HepG2 (cell line): ENCODE measurements around the gene CCN2. TPM values are rescaled to one million over a fixed set of nuclear protein-coding genes. Genes with fewer than 3 reads are reported as not detected.

Experiments
- ATAC-seq: fragments of 200-7000 bp; cut with Tn5 transposase; 3 replicates; pipeline ENCODE4 v1.9.1; 2020; ENCODE audit warnings: mild to moderate bottlenecking, moderate library complexity
- BruUV-seq: library from RNA; stranded (reverse); fragments of 400-500 nt; replicated peaks from 2 replicates; lab custom pipeline; 2021; lab: Mats Ljungman, UMichigan
- CTCF ChIA-PET: fragments of 300-600 bp; formaldehyde crosslinking; extraction: SDS; loops from one replicate; lab custom pipeline; 2021; ENCODE audit warnings: low total read pairs, inconsistent platforms, low intra/inter-chr PET ratio; lab: Yijun Ruan, JAX
- POLR2A ChIA-PET: fragments of 350-600 bp; sonication (Branson Sonifier 250); formaldehyde crosslinking; loops from one replicate; lab custom pipeline; 2020; ENCODE audit warnings: antibody characterized with exemption, inconsistent platforms; lab: Yijun Ruan, JAX
- DNase-seq: peaks from one replicate; pipeline ENCODE4 v3.0.0-alpha.2; 2015; ENCODE audit warnings: low spot score
- FAIRE-seq: peaks from 3 replicates; lab custom pipeline; 2011; peaks lifted over from hg19 to GRCh38; lab: Jason Lieb, UNC
- H2AFZ ChIP-seq: one replicate; pipeline ENCODE4 v1.6.1; 2011; ENCODE audit warnings: low read length, inconsistent platforms
- H3K27ac ChIP-seq: fragments of 300-600 bp; 3 replicates; pipeline ENCODE4 v1.8.0; 2011; ENCODE audit warnings: mixed run types, mild to moderate bottlenecking, mixed read lengths, low read length, inconsistent platforms; ENCODE audit not compliant: insufficient read depth; ENCODE audit errors: extremely low read length
- H3K27me3 ChIP-seq, 2 experiments: fragments of 200-600 bp in 1 of 2; 2 replicates in 1 of 2; 3 replicates in 1 of 2; pipeline versions ENCODE4 v1.6.0 to v1.8.0; 2011; ENCODE audit warnings: low read length in 2 of 2, mild to moderate bottlenecking in 2 of 2, moderate library complexity in 2 of 2, inconsistent platforms in 1 of 2; ENCODE audit not compliant: insufficient read depth in 2 of 2, control insufficient read depth in 1 of 2
- H3K36me3 ChIP-seq, 2 experiments: fragments of 200-600 bp in 1 of 2; replicated peaks in 1 of 2; 2 replicates in 1 of 2; 3 replicates in 1 of 2; pipeline versions ENCODE4 v1.5.1 to v1.8.0; 2011; ENCODE audit warnings: low read length in 2 of 2, inconsistent platforms in 1 of 2; ENCODE audit not compliant: insufficient read depth in 2 of 2, control insufficient read depth in 1 of 2
- H3K4me1 ChIP-seq: 2 replicates; pipeline ENCODE4 v1.5.1; 2012; ENCODE audit warnings: low read length, inconsistent platforms; ENCODE audit not compliant: insufficient read depth
- H3K4me2 ChIP-seq: 2 replicates; pipeline ENCODE4 v1.6.0; 2011; ENCODE audit warnings: low read depth, low read length, inconsistent platforms
- H3K4me3 ChIP-seq, 3 experiments: fragments of 200-600 bp in 1 of 3; sonication (generic), shearing (Covaris generic) in 1 of 3; replicated peaks in 1 of 3; 2 replicates each; pipeline ENCODE4 v1.5.1; 2011 to 2016; ENCODE audit warnings: low read length in 3 of 3, inconsistent platforms in 2 of 3, low read depth in 2 of 3, mild to moderate bottlenecking in 2 of 3, control low read depth in 1 of 3, mixed read lengths in 1 of 3; ENCODE audit not compliant: insufficient read depth in 1 of 3
- H3K79me2 ChIP-seq: one replicate; pipeline ENCODE4 v1.6.1; 2011; ENCODE audit warnings: low read length, inconsistent platforms; ENCODE audit not compliant: insufficient read depth
- H3K9ac ChIP-seq: 2 replicates; pipeline ENCODE4 v1.6.0; 2011; ENCODE audit warnings: mild to moderate bottlenecking, low read depth, low read length, inconsistent platforms; ENCODE audit not compliant: insufficient read depth
- H3K9me3 ChIP-seq: 2 replicates; pipeline ENCODE4 v1.5.1; 2012; ENCODE audit warnings: mild to moderate bottlenecking, low read length
- H4K20me1 ChIP-seq: 2 replicates; pipeline ENCODE4 v1.6.0; 2011; ENCODE audit warnings: inconsistent platforms, mild to moderate bottlenecking, low read length, moderate library complexity; ENCODE audit not compliant: insufficient read depth
- DMAP1 ChIP-seq: IDR thresholded peaks from 2 replicates; pipeline ENCODE4 v1.6.1; 2016
- GATA4 ChIP-seq: sonication (generic); IDR thresholded peaks from 2 replicates; pipeline ENCODE4 v1.6.1; 2016; ENCODE audit warnings: antibody characterized with exemption, low read depth, borderline replicate concordance
- GATAD2A ChIP-seq: IDR thresholded peaks from 2 replicates; pipeline ENCODE4 v1.6.1; 2016
- KLF12 ChIP-seq: sonication (generic); formaldehyde crosslinking; IDR thresholded peaks from 2 replicates; pipeline ENCODE4 v1.4.0; 2020; ENCODE audit warnings: missing genetic modification reagents, borderline replicate concordance
- MIER3 ChIP-seq: IDR thresholded peaks from 2 replicates; pipeline ENCODE4 v1.6.1; 2016; ENCODE audit warnings: missing compliant biosample characterization, borderline replicate concordance
- RNF219 ChIP-seq: sonication (generic); formaldehyde crosslinking; IDR thresholded peaks from 2 replicates; pipeline ENCODE4 v1.5.0; 2020; ENCODE audit warnings: mild to moderate bottlenecking, missing genetic modification reagents
- SMC3 ChIP-seq: IDR thresholded peaks from 2 replicates; pipeline ENCODE4 v1.6.1; 2011; ENCODE audit warnings: low read length, improper control_type of control experiment
- SNAPC5 ChIP-seq: sonication (generic); formaldehyde crosslinking; IDR thresholded peaks from 2 replicates; pipeline ENCODE4 v1.8.1; 2023; ENCODE audit warnings: mild to moderate bottlenecking, missing genetic modification reagents, borderline replicate concordance
- STAG1 ChIP-seq: sonication (generic); formaldehyde crosslinking; IDR thresholded peaks from 2 replicates; pipeline ENCODE4 v1.4.0; 2020; ENCODE audit warnings: missing genetic modification reagents
- XBP1 ChIP-seq: sonication (generic); formaldehyde crosslinking; IDR thresholded peaks from 2 replicates; pipeline ENCODE4 v1.5.0; 2020; ENCODE audit warnings: missing genetic modification reagents
- ZNF143 ChIP-seq: sonication (generic); formaldehyde crosslinking; IDR thresholded peaks from 2 replicates; pipeline ENCODE4 v1.4.0; 2020; ENCODE audit warnings: missing genetic modification reagents
- ZNF615 ChIP-seq: sonication (generic); formaldehyde crosslinking; IDR thresholded peaks from 2 replicates; pipeline ENCODE4 v1.5.0; 2020; ENCODE audit warnings: mild to moderate bottlenecking, missing genetic modification reagents, borderline replicate concordance
- ZNF644 ChIP-seq: IDR thresholded peaks from 2 replicates; pipeline ENCODE4 v1.6.1; 2016; ENCODE audit warnings: low read depth
- ZNF841 ChIP-seq: sonication (generic); formaldehyde crosslinking; IDR thresholded peaks from 2 replicates; pipeline ENCODE4 v1.8.1; 2023; ENCODE audit warnings: missing genetic modification reagents, borderline replicate concordance
- WGBS: methylation state at CpG from one replicate; pipeline ENCODE4 v1.1.6; 2017; ENCODE audit warnings: low lambda C conversion rate; 5-methylcytosine and 5-hydroxymethylcytosine counted together
- in situ Hi-C: cut with HindIII; loops from 2 replicates; pipeline ENCODE4 v1.10.0; 2017; ENCODE audit warnings: low pct_unique_long_range_greater_than_20kb; ENCODE audit not compliant: extremely low pct_ligation_motif_present
- intact Hi-C: fragments of 100-400 bp; cut with micrococcal nuclease; formaldehyde crosslinking; loops from one replicate; pipeline ENCODE4 v1.10.0; 2022; ENCODE audit not compliant: unreplicated experiment
- polyA plus RNA-seq, 8 experiments: library from polyadenylated mRNA; depleted of rRNA in 3 of 8; stranded (reverse) in 7 of 8; unstranded in 1 of 8; fragments of >200 nt; fragmentation: Illumina TruSeq in 4 of 8; extraction: Trizol in 4 of 8; gene quantifications; 2 replicates each; pipeline versions ENCODE4 v1.2.1 to v1.2.3, GENCODE V29; 2011 to 2016; ENCODE audit warnings: low read depth in 4 of 8, missing spikeins in 1 of 8, mixed read lengths in 1 of 8; ENCODE audit not compliant: insufficient read depth in 1 of 8
- total RNA-seq, 5 experiments: library from RNA; depleted of rRNA; stranded (reverse); fragments of >200 nt; fragmentation: Illumina TruSeq; extraction: Trizol; gene quantifications; 2 replicates each; pipeline ENCODE4 v1.2.3, GENCODE V29; 2016; ENCODE audit warnings: low read depth in 1 of 5
- TF ChIP-seq, protein P1 (sequence below): sonication (generic); formaldehyde crosslinking; IDR thresholded peaks from 2 replicates; pipeline ENCODE4 v1.5.0; 2020; ENCODE audit warnings: mild to moderate bottlenecking, missing genetic modification reagents, moderate library complexity

CCN2 gene
- total and polyA plus RNA-seq, 2 of the 13 experiments (the other 11 are each of a cell fraction or from before 2014, with no cell fraction given) = 34.7 to 316 TPM

GRCh38 chr6:131929976-131930375, 21.2 kb downstream of the CCN2 start:
- DNase-seq (no peak), ATAC-seq (no peak), FAIRE-seq (no peak)
- Histone ChIP-seq H3K27me3 (no peaks in the 10 kb centered on the region), H3K4me3 (no peak overlapping the region), H3K27ac (no peak overlapping the region), H3K4me1 (peaks cover 30% of the 10 kb centered on the region), H4K20me1 (no peaks in the 10 kb centered on the region), H3K9ac (no peak overlapping the region), H3K36me3 (no peaks in the 10 kb centered on the region), H3K9me3 (no peaks in the 10 kb centered on the region), H3K79me2 (no peaks in the 10 kb centered on the region), H2AFZ (no peak overlapping the region), H3K4me2 (no peak overlapping the region)
- in situ Hi-C loops = loop anchor here (5.0 to 10.0 kb wide), 3 partner anchors 232 to 555 kb away; no protein-coding TSS in a partner anchor
- no TSS peak for BruUV-seq
- WGBS = 76% methylated on average over 1 of the region's 1 CpG
- ChIA-PET POLR2A (interaction anchor here (2.5 to 4.6 kb wide), 2 partner anchors 17 to 21 kb away, joined by 9 to 35 read pairs; partner anchors contain the start of gene CCN2), CTCF (no interaction called here)
- no peak for TF ChIP-seq KLF12
- TF ChIP-seq XBP1 (CRISPR knock-in tag) = no peak
- no peak for TF ChIP-seq DMAP1 (CRISPR knock-in tag)
- no peak for TF ChIP-seq ZNF841 (CRISPR knock-in tag)
- TF ChIP-seq ZNF615 (CRISPR knock-in tag) = no peak
- TF ChIP-seq RNF219 (CRISPR knock-in tag) = no peak
- intact Hi-C loops = loop anchor here (10.0 kb wide), 2 partner anchors 555 to 585 kb away; partner anchors contain the start of gene STX7

- in situ Hi-C loops = loop anchor here (5.0 to 10.0 kb wide), 3 partner anchors 233 to 556 kb away; no protein-coding TSS in a partner anchor
- Histone ChIP-seq H3K9me3 (no peaks in the 10 kb centered on the region), H3K9ac (no peak overlapping the region), H2AFZ (no peak overlapping the region), H3K4me2 (no peak overlapping the region), H3K4me3 (no peak overlapping the region), H3K36me3 (no peaks in the 10 kb centered on the region), H3K79me2 (no peaks in the 10 kb centered on the region), H3K27ac (no peak overlapping the region), H3K4me1 (peaks cover 29% of the 10 kb centered on the region), H3K27me3 (no peaks in the 10 kb centered on the region), H4K20me1 (no peaks in the 10 kb centered on the region)
- ATAC-seq (peak; percentile 65), FAIRE-seq (no peak), DNase-seq (no peak)
- no TSS peak for BruUV-seq
- no peak for TF ChIP-seq ZNF143 (CRISPR knock-in tag)
- TF ChIP-seq MIER3 = peak; percentile 36; the same call in 1 of the 2 replicates
- no peak for TF ChIP-seq SNAPC5 (CRISPR knock-in tag)
- TF ChIP-seq ZNF644 (CRISPR knock-in tag) = peak; percentile 63; the same call in 1 of the 2 replicates
- no peak for TF ChIP-seq GATA4
- peak; percentile 28; the same call in 1 of the 2 replicates for TF ChIP-seq STAG1
- peak; percentile 29; the same call in 1 of the 2 replicates for TF ChIP-seq SMC3
- TF ChIP-seq GATAD2A (CRISPR knock-in tag) = peak; percentile 40
- TF ChIP-seq, protein P1, sequence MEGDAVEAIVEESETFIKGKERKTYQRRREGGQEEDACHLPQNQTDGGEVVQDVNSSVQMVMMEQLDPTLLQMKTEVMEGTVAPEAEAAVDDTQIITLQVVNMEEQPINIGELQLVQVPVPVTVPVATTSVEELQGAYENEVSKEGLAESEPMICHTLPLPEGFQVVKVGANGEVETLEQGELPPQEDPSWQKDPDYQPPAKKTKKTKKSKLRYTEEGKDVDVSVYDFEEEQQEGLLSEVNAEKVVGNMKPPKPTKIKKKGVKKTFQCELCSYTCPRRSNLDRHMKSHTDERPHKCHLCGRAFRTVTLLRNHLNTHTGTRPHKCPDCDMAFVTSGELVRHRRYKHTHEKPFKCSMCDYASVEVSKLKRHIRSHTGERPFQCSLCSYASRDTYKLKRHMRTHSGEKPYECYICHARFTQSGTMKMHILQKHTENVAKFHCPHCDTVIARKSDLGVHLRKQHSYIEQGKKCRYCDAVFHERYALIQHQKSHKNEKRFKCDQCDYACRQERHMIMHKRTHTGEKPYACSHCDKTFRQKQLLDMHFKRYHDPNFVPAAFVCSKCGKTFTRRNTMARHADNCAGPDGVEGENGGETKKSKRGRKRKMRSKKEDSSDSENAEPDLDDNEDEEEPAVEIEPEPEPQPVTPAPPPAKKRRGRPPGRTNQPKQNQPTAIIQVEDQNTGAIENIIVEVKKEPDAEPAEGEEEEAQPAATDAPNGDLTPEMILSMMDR (CRISPR knock-in tag) = peak; percentile 50
- CTCF ChIA-PET = no interaction called here
- POLR2A ChIA-PET = interaction anchor here (2.5 to 4.6 kb wide), 2 partner anchors 18 to 21 kb away, joined by 9 to 35 read pairs; partner anchors contain the start of gene CCN2
- intact Hi-C loops = loop anchor here (10.0 kb wide), 1 partner anchor 556 kb away; no protein-coding TSS in a partner anchor
- WGBS = 49% methylated on average over 2 of the region's 2 CpGs
These were observed 21.9 kb downstream of the CCN2 start for GRCh38 chr6:131929264-131929663.
